Left renal cortex interstitium (tissue), 4 donors: ENCODE results near the gene TBPL1. TPM values are rescaled to one million over a fixed set of nuclear protein-coding genes. Genes with fewer than 3 reads are reported as not detected.

Source experiments
- DNase-seq, 4 donors: peaks; one replicate each; pipeline ENCODE4 v3.0.0-alpha.2; 2013; ENCODE audit warnings: low read depth in 4 of 4, low spot score in 2 of 4, missing footprints in 1 of 4
- polyA plus RNA-seq, 4 donors: library from polyadenylated mRNA; unstranded; fragments of 120-200 nt; gene quantifications; one replicate each; pipeline ENCODE4 v1.2.1, GENCODE V29; 2013; ENCODE audit not compliant: insufficient read length in 4 of 4

TBPL1 gene
- polyA plus RNA-seq, 4 donors, result 43.5 to 56.4 (median 48.4) TPM

DNA sequence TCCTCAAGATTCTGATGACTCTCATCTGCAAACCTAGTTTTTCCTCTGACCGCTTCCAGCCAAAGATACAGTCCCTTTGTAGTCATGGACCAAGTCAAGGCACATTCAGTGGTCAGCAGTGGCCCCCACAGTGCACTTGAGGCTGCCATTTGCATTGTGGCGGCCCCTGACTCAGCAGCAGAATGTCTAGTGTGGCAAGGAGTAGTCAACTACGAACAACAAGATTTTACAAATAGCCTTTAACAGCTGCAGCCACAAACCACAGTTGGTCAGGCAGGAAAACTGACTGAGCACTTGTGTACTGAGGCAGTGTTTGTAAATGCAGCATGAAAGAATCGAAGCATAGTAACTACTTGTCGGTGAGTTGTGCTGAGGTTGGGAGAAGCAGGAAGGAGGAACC, 49.8 kb downstream of the TBPL1 start:
- no peak for DNase-seq

DNA sequence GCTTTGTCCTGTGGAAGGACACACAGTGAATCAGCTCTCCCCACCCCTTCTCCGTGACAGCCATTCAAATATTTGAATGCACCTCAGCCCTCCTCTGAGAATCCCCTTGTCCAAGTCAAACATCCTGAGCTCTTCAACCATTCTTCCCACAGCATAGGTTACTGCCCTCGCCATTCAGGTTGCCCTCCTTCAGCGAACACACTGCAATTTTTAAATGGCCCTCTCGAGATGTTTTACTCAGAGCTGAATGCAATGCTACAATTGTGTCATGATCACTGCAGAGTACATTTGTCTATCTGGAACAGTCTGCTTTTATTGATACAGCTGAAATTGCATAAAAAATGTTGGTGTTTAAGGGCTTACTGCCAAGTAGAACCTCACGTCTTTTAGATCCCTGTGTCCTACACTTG, 50.5 kb downstream of the TBPL1 start:
- DNase-seq, result no peak

DNA sequence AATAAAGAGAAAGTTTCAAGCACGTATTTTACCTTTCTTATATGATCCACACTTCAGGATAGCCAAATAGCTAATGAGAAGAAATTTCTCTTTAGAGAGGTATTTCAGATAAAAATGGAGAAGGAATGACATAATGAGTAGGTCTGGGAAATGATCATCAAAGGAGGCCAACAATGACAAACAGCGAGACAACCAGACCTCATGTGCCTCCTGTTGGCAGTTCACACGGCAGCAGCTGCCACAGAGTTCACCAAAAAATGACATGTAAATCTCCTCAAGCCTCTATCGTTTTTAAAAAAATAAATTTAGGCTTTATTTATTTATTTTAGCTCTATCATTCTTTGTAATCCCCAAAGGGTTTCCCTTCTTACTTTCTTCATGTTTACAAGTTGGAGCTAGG, 51.7 kb downstream of the TBPL1 start:
- DNase-seq, result no peak

DNA sequence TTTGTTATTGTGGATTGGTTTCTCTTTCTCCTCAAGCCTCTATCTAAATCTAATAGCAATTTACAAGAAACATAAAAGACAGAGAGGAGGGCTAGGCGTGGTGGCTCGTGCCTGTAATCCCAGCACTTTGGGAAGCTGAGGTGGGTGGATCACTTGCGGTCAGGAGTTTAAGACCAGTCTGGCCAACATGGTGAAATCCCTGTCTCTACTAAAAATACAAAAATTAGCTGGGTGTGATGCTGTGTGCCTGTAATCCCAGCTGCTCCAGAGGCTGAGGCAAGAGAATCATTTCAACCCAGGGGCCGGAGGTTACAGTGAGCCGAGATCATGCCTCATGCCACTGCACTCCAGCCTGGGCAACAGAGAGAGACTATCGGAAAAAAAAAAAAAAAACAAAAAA, 52.8 kb downstream of the TBPL1 start:
- no peak for DNase-seq

DNA sequence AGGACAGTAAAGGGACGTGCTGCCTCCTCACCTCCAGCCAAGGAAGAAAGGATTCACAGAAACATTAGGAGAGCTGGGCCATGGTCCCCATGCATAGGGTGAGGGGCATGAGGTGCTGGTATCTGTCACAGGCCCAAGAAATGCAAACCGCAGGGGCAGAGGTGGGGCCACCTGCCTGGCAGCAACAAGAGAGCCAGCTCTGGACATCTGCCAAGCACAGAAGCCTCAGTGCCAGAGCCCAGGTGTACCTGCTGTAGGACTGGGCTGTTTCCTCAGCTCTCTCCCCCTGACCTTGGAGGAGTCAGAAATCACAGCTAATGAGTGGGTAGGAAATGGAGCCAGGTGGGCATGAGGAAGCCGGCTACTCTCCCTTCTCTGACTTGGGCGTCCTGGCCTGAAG, 54.1 kb downstream of the TBPL1 start:
- no peak for DNase-seq

DNA sequence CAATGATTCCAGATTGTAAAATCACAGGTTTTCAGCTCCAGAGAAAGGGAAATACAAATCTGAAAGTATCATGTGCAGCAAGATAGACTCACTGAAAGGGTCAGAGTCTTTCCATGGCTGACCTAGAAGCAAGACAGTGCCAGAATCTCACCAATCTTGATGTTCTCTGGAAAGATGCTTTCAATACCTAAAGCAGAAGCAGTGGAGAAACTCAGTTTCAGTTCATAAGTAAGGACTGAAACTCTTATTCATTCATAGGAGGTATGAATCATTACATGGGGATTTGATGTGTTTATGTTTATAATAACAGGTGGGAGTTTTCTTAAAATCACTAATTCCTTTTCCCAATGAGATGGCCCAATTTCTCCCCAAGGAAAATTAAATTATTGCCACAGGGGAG, 56.9 kb downstream of the TBPL1 start:
- no peak for DNase-seq

DNA sequence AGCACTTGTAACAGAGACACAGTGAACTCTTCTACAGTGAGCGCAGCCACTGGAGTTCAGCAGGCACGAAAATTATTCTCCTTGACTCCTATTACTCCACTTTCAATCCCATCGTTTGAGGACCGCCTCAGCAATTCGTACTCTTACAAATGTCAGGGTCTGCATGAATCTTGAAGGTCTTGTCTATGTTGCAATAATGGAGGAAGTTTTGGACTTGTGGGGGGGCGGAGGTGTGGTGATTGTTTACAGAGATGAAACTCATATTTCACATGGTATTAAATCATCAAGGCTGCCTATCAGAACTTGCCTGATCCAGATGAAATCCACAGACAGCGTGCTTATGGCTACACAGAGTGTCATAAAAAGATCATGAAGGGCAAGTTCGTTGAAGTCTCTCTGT, 57.4 kb downstream of the TBPL1 start:
- DNase-seq, result no peak

DNA sequence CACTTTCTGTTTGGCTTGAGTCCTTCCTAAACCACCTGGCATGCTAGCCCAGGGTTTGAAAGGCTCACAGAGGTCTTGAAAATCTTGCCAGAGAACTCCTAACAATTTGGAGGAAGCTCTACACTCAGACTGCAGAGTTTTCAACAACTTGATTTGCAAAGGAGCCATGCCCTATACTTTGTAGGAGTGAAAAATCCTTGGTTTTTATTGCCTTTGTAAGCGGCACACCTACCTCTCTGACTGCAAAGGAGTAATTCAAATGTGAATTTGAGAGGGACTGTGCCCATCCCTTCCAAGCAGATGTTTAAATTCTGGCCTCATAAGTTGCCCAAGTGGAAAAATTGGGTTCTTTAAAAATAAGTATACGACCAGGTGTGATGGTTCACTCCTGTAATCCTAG, 58.0 kb downstream of the TBPL1 start:
- no peak for DNase-seq

DNA sequence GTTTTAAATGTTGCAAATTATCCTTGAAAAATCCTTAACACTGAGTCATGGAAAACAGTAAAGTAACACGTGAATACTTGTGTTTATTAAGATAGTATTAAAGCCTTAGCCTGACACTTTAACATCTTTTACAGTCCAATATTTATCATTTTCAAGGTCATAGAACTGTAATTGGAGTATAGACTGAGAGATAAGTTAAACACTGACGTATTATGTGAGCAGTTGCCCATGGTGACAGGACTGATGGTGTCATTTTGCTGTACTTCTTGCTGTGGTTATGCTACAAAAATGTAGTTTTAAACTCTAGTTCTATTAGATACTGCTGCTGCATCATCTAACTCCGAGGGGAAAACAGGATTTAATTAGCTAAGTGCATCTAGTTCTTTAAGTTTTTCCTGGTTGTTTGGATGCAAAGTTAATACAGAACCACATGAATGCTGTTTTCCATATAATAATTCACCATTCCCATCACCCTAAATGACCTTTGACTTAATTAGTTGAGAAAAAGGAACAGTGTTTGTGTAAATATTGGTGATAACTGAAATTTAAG, 61.6 kb downstream of the TBPL1 start:
- no peak for DNase-seq

DNA sequence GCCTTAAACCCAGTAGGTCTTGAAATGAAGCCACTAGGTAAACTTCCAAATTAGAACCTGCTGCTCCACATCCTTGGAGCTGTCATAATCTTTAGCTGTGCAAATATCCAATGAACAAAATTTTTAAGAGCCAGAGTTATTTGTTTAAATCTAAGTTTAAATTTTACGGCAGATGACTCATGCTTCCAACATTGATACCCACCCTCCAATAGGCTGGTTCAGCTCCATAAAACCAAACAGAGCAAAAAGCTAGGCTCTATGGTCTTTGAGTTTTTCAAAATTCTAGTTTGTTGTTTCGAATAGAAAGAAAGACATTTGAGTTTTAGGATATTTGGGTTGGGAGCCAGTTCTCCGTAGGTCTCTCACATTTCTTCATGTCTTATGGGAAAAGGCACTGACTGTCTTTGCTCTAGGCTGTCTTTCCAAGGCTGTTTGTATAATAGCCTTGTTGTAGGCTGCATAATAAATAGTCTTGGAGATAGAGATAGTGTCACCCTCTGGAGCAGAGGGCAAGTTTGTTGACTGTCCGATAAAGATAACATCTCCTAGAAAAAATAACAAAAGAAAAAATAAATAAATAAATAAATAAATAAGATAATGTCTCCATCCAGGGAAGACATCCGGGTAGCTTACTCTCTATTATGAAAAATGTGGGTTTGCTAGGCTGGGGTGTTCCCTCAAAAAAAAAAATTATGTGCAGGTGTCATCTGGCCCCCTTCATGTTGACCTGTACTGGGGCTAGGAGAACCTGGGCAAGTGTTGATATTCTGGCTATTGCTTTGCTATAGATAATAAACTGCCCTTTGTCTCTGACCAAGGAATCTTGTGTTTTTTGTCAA, 62.9 kb downstream of the TBPL1 start:
- no peak for DNase-seq

DNA sequence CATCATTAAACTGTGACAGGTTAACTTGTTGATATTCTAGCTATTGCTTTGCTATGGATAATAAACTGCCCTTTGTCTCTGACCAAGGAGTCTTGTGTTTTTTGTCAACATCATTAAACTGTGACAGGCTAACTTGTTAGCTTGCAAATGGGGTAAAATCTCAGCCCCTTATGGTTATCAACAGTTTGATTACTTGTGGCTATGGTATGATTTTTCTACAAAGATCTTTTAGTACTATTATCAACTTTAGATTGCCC, 63.5 kb downstream of the TBPL1 start:
- DNase-seq, result no peak

DNA sequence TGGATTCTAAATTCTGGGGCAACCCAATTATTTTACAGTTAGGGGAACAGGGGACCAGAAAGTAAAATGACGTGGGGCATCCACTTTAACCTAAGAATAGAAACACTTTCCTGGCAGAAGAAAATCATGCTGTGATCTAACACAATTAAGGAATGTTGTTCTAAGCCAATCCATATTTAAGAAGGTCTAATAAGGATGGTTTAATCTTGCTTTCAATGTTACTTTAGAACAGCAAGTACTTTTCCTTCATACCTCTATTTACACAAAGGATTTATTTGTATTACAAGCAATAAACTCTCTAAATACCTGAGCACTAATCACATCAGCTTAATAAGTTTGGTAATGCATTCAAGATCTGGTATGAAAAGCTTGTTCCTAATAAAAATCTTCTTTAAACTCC, 67.0 kb downstream of the TBPL1 start:
- DNase-seq, result no peak

DNA sequence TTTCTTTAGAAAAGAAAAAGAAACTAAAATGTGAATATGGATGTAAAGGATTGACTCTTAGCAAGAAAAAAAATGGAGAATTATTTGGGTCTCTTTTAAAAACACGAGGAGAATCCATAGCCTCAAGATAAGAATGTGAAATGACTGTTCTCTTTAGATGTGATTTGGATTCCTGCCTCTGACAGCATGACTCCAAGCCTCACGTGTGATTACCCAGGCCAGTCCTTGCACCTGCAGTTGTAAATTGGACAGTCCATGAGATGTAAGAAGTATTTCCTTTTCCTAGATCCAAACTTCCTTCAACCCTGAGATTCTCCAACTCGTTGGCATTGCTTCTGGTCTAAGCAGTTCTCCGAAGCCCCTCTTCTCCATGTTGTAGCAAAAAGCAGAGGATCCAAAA, 67.5 kb downstream of the TBPL1 start:
- DNase-seq, result no peak

DNA sequence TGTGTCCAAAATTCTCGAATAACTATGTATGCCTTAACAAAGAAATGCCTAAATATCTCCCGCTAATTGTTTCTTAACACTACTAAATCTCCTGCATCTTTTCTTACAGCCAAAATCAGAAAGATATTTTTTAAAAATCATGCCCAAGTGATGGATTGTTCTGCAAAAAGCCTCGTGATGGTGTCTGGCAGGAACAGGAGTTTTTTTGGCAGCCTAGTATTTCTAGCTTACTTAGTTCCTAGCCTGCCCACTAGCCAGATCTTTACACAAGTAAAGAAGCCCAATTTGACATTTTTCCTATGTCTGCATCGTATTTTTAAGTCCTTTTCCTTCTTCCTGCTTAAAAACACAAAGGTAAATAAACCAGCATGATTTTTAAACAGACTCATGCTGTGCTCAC, 67.9 kb downstream of the TBPL1 start:
- DNase-seq, result no peak

DNA sequence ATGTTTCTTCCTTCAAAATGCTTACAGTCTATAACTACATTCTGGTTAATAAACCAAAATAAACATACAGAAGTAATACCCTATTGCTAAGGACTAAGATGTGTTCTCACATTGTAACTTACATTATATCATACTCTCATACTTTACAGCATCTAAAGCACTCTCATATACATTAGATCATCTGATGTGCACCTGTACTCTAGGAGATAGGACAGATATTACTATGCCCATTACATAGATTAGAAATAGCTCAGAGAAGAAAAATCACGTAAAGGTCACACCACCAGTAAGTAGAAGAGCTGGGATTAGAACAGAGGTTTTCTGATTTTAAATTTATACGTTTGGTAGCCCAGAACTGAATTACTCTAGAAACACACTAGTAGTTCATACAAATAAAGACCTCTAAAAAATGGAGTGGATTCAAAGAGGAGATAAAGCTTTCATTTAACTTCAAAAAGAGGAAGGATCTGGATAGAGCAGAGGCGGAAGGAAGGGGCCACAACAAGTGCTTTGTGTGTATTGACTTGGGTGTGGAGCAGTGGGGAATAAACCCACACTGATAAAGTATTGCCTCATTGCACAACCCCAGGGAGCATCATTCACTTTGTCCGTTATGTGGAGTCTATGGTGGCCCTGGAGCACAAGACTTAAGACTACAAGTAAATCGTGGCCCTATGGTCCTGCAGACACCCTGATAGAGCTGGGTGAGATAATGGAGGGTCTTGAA, 68.5 kb downstream of the TBPL1 start:
- no peak for DNase-seq

DNA sequence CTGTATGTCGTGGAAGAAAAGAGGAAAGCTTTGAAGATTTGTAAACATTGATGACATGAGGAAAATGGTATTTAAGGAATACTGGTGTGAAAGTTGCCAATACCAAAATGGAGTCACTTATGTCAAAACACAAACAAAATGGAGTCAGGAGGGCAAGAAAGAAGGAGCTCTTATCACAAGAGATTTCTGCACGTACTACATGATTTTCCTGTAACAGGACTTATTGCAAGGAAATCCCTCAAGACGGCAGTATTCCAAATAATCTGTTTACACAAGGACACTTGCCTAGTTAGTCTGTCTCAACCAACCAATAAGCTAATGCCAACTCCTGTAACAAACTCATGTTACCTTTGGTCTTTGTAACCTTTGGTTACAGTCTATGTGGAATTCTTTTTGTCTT, 69.6 kb downstream of the TBPL1 start:
- no peak for DNase-seq

DNA sequence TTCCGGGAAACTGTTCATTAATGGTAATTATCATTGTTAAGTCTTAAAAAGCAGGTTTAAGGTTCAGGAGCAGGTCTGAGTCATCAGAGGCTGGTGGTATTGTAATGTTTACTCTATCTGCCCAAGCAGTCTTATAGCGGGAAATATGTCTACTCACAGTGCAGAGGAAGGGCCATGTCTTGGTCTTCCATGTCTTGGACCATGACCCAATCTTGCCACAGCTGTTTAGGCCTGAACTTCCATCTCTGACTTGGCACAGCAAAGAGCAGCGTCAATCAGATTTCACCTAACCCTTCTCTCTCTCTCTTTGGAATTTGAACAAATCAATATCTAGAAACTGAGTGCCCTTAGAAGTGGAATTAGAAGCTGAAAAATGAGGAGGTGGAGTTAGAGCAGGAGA, 73.6 kb downstream of the TBPL1 start:
- DNase-seq, result no peak

DNA sequence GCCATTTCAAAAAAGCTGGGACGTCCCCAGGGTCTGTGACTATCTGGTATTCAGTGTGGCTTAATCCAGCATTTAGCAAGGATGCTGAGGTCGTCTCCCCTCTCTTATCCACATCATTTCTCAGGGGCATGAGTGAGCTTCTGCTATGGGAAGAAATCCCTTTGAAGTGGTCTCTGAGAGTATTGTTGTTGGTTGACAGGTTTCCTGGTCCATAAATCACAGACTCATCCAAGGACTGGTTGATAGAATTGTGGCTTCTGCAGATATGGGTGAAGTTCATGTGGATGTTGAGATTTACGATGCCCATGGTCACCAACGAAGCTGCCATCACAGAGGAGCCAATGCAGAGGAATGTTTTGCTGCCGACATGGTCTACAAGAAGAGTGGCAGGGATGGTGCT, 75.4 kb downstream of the TBPL1 start:
- no peak for DNase-seq

DNA sequence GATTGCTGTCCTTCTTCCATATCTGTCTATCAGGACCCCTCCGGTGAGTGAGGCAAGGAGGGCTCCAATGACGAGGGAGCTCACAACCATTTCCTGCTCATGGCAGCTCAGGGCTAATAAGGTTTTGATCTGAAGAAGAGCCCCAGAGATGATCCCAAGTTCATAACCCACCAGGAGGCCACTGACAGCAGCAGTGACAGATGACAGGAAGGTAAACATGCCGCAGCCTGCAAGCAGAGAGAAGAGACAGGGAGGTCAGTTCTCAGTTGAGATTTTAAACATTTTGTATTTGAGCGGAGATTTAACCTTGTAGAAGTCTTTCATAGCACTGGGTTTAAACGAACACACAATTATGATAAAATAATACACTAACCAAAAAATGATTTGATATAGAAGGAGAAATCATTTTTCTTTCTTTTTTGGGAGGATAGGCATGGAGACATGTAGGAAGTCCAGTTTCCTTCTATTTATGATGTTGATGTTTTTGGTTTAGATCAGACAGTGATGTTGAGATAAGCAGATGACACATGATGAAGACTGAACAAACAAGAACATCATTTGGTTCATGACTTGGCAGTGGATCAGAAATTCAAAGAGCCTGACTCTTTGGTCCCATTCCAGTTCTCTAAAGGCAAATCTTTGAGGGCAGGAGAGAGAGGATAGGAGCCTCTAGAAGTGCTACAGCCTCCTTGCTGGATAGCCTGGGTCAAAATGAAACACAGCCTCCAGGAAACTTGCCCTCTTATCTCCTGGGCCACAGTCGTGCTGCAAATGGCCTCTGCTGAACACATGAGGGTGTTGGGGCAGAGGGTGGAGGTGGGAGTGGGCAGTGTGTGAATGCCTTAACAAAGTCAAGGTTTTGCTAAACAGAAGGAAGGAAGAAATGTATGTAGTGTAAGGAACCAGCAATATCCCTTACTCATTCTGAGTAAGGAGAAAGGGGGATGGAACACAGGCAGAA, 76.8 kb downstream of the TBPL1 start:
- peak in 1 of 4 donors; percentile 17 for DNase-seq

DNA sequence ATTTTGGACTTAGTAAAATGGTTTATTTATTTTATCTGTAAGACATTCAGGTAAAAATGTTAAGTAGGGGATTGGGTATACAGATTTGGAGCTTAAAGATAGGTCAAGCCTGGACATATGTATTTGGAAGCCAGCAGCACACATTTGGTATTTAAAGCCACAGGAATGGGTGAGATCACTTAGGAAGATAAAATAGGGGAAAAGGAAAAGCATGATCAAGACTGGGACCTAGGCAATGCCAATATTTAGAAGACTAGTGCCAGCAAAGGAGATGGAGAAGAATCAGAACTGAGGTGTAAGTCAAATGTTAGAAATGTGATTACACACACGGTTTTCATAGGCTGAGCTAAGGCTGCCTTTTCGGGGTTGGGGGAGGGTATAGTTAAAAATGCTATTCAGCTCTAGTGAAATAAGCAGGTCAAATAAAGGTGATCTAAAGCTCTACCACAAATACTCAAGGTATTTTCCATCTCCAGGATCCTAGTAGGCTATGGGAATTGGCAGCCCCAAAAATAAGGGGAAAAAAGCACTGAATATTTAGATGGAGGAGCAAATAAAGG, 78.8 kb downstream of the TBPL1 start:
- no peak for DNase-seq

DNA sequence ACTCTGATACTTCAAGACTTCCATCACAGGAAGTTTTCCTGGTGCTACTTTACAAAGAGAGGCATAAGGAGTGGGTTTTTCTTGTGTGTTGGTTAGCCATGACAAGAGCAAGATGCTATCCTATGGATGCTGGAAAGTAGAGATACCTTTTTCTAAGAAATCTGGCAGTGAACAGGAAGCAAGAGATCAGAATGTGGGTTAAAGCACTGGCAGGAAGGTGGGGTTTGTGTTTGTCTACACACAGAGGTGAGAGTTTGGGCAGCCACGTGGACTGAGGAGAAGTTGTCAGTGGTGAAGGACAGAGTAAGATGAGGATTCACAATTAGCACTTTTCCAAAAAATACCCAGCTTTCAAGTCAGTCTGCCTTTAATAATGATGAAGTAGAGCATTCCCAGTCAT, 81.5 kb downstream of the TBPL1 start:
- DNase-seq, result no peak
